Measurements from ENCODE around the gene TFPI2. TPM values are rescaled to one million over a fixed set of nuclear protein-coding genes. Genes with fewer than 3 reads are reported as not detected.

Gene TFPI2
- total and polyA plus RNA-seq, 2 of the 4 experiments (the other 2 are of a cell fraction) = 48.9 to 99.0 TPM

- Histone ChIP-seq H3K4me3 (ENCODE audit: insufficient read depth, low read depth, low read length) (no peak overlapping the region), H3K27me3 (ENCODE audit: control insufficient read depth, insufficient read depth, low read length) (no peaks in the 10 kb centered on the region)
These were observed 30.3 kb downstream of the TFPI2 start for GRCh38 chr7:93860261-93860660.

More at GRCh38 chr7:93860261-93860660, 30.3 kb downstream of the TFPI2 start:
- ChIA-PET POLR2A (ENCODE audit: unreplicated experiment) (no interaction called here), CTCF (no interaction called here)
- H4K5ac ChIP-seq (ENCODE audit: low read depth, low read length) = no peak overlapping the region
- H4K8ac ChIP-seq (ENCODE audit: low read depth in 2 of 2, low read length in 2 of 2) = no peak overlapping the region
- H3K23ac ChIP-seq (ENCODE audit: low read depth, low read length) = no peak overlapping the region
- H4K91ac ChIP-seq (ENCODE audit: insufficient read depth, low read depth, low read length) = no peak overlapping the region
- H2BK120ac ChIP-seq (ENCODE audit: low read depth, low read length) = no peak overlapping the region
- no peak overlapping the region for H2BK5ac ChIP-seq (ENCODE audit: low read depth, low read length, poor library complexity, severe bottlenecking)
- H2AFZ ChIP-seq (replicated peaks; ENCODE audit: low read length, poor library complexity) = no peak overlapping the region
- dilution Hi-C loops (cut with HindIII; ENCODE audit: low sequenced_read_pairs, unreplicated experiment) = no loop called here
- H3K14ac ChIP-seq (replicated peaks; ENCODE audit: low read depth, low read length) = no peak overlapping the region
- H3K4ac ChIP-seq (ENCODE audit: low read depth, low read length) = no peak overlapping the region
- no peaks in the 10 kb centered on the region for H3K9me3 ChIP-seq (ENCODE audit: control insufficient read depth, insufficient read depth, low read length)
- intact Hi-C loops (cut with micrococcal nuclease) = no loop called here
- no peaks in the 10 kb centered on the region for H3K79me1 ChIP-seq (ENCODE audit: low read depth in 1 of 2, low read length in 2 of 2)
- H3K4me1 ChIP-seq (ENCODE audit: control insufficient read depth, insufficient read depth, low read length) = no peaks in the 10 kb centered on the region
- no peak overlapping the region for H3K27ac ChIP-seq (ENCODE audit: insufficient read depth, low read length)
- no peak overlapping the region for H3K4me2 ChIP-seq (ENCODE audit: low read depth, low read length)
- H2BK20ac ChIP-seq (ENCODE audit: low read depth, low read length) = no peak overlapping the region
- H2AK9ac ChIP-seq (replicated peaks; ENCODE audit: low read depth, low read length, poor library complexity) = no peak overlapping the region
- H3K56ac ChIP-seq (ENCODE audit: extremely low read depth, insufficient read depth, low read length) = no peak overlapping the region
- in situ Hi-C loops (cut with MboI; ENCODE audit: low sequenced_read_pairs) = no loop called here
- WGBS, 2 experiments (ENCODE audit: extremely low coverage in 2 of 2, insufficient read length in 1 of 2) = no CpG with 5 or more reads among the region's 1 CpG
- no peak overlapping the region for H3K18ac ChIP-seq (ENCODE audit: low read depth, low read length)
- no peaks in the 10 kb centered on the region for H3K36me3 ChIP-seq (ENCODE audit: control insufficient read depth, insufficient read depth, low read length)
- DNase-seq (no peak), ATAC-seq (ENCODE audit: low read depth) (no peak)
- BruUV-seq (replicated peaks) = no TSS peak
- H2BK15ac ChIP-seq (ENCODE audit: low read depth, low read length) = no peak overlapping the region
- H3K9ac ChIP-seq (ENCODE audit: low read depth, low read length) = no peak overlapping the region
- no peaks in the 10 kb centered on the region for H3K9me1 ChIP-seq (ENCODE audit: insufficient read depth, low read length)
- no peaks in the 10 kb centered on the region for H4K20me1 ChIP-seq (ENCODE audit: insufficient read depth, low read length)
- H2AK5ac ChIP-seq (ENCODE audit: low read depth, low read length) = no peak overlapping the region
- TF ChIP-seq CEBPB (IDR thresholded peaks at IDR 0.05; ENCODE audit: low read depth, low read length) = no peak
- no peak for TF ChIP-seq MXI1 (IDR thresholded peaks at IDR 0.05; ENCODE audit: borderline replicate concordance, low read depth, low read length)
- no peak for TF ChIP-seq POLR2A (IDR thresholded peaks at IDR 0.05; ENCODE audit: low read depth, low read length)
- TF ChIP-seq MAFK (IDR thresholded peaks at IDR 0.05; ENCODE audit: low read depth, low read length) = no peak
